Fibroblast of upper back skin (primary cell): ENCODE data around the gene SLC12A7.
"Not testable (repeated sequence)": the region's sequence is repeated elsewhere in the genome, so short reads cannot be mapped to it uniquely, and the experiment has no call there.

Experiments
- DNase-seq: peaks from one replicate; pipeline ENCODE4 v3.0.0-alpha.2; 2013

The SLC12A7 gene

DNA sequence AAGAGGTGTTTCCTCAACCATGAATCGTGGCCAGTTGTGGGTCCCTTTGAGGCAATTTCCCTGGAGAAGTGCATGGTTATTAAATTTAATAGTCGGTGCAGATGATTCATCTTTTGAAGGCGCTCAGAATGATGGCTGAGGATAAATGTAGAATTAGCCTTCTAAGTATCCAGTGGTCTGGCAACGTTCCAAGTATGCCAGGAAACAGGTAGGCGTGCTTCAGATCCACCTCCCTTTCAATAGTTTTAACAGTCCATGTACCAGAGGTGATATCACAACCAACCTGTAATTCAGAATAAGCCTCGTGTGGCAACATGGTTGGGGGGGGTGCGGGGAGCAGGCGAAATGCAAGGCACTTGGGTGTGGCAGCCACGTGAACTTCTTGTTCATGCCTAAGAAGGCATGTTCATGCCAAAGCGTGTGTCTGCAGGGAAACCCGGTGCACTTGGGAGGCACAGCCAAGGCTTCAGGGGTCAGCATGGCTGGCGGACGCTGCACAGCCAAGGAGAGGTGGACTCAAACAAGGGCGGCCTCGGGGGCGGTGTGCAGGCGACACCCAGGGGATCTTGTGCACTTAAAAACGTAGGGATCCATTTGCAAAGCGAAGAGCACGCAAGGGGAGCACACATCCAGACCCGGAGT, 108.4 kb downstream of the SLC12A7 start:
- no peak for DNase-seq

DNA sequence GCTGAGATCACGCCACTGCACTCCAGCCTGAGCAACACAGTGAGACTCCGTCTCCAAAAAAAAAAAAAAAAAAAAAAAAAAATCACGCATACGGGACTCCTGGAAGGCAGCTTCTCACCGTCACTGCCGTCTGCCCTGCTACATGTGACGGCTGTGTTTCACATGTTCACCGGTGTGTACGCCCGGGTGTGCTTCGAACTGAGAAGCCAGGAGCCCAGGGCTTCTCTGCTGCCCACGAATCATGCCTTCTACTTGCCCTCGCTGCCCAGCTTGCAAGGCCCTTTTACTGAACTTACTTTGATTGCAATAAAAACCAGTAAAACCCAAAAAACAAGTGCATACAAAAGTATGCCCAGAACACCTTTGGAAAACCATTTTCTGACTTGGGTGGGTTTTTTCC, 109.0 kb downstream of the SLC12A7 start:
- no peak for DNase-seq

DNA sequence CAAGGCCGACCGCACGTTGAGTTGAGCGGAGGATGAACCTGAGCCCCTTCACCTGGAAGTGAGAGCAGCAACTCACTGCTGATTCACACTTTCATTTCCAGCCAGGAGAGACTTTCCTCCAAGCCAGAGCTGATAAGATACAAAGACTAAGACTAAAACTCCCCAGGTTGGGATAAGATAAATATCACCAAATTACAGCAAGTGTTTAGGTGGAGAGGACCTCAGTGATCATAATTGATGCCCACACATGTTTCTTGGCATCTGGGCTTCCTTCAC, 109.7 kb downstream of the SLC12A7 start:
- no peak for DNase-seq

DNA sequence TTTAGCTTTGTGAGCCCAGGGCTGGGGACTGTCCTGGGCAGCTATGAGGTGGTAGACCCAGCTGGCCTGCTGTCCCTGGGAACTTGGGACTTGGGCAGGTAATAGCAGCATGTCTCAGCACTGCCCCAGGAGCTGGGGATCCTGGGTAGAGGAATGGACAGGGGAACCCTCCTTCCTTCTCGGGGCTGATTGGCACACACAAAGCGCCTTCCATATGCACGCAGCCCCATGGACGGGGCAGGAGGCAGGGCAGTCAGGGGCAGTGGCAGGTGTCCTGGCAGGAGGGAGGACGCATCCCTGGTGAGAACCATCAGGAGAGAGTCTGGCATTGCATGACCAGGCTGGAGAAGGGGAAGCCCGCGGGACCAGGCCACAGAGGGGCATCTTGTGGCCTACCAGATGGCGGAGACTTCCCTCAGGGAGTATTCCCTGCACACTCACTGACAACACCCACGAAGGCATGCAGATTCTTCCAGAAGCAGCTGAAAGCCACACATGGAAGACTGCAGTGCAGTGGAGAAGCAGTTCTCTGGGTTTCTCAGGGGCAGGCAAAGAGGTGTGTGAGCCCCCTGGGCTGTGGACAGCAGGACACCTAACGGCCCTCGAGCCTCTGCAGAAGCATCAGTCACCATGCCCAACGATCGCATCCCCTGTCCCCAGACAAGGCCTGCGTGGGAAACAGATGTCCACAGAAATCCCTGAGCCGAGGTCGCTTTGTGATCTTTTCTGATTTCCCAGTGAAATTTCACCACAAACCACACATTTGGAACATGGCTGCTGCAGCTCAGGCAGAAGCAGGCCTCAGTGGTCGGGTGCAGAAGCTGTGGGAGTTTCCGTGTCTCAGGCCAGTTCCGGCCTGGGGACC, 110.2 kb downstream of the SLC12A7 start:
- no peak for DNase-seq

DNA sequence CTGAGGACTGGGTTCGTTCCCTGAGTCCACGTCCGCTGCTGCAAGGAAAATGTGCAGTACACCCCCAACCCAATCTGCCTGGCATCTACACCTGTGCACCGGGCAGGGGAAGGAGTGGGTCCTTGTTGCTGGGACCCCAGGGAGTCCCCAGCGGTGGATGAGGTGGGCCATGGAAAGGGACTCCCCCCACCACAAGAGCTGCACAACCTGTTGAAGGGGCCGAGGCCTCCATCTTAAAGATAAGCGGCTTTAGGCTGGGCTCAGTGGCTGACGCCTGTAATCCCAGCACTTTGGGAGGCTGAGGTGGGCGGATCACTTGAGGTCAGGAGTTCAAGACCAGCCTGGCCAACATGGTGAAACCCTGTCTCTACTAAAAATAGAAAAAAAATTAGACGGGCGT, 111.0 kb downstream of the SLC12A7 start:
- not testable (repeated sequence) for DNase-seq
